HCEC 1CT (cell line): ENCODE measurements around the gene UCHL1.
"Not testable (repeated sequence)": the region's sequence is repeated elsewhere in the genome, so short reads cannot be mapped to it uniquely, and the experiment has no call there.

Experiments
- DNase-seq: peaks from one replicate; pipeline ENCODE4 v3.0.0-alpha.2; 2017

Gene UCHL1

DNA sequence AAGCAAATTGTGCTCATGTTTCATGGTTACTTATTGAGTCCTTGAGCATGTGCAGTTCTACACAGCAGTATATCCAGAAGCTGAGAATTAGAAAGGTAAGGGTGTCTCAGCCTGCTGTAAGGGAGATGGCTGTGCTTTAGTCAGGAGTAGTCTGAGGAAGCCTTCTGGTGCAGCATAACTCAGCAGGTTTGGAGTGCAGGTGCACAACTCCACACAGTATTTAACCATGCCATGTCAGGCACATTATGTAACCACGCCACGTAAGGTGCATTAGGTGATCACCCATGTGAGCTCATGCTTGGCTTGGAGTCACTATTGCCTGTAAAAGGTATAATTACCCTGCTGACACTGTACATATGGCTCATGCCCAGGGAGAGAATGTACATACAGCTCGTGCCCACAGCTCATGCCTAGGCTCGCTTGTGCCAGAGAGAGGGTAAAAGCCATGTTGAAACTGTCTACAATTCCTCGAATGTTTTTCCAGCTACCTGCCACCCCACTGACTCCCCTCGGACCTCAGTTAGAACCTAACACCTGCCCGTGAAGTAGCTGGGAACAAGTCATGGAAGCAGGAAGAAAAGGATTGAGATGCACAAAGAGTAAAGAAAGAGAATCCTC is 37.8 kb downstream of the UCHL1 start:
- no peak for DNase-seq

DNA sequence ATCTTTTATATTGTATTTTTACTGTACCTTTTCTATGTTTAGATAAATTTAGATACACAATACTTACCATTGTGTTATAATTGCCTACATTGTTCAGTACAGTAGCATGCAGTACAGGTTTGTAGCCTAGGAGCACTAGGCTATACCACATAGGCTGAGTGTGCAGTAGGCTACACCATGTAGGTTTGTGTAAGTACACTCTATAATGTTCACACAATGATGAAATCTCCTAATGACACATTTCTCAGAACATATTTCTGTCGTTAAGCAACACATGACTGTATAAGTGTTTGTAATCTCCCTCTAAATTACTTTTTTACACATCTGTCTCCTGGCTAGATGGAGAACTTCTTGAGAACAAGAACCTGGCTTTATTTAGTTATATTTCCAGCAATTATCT is 40.3 kb downstream of the UCHL1 start:
- peak; percentile 29 for DNase-seq

DNA sequence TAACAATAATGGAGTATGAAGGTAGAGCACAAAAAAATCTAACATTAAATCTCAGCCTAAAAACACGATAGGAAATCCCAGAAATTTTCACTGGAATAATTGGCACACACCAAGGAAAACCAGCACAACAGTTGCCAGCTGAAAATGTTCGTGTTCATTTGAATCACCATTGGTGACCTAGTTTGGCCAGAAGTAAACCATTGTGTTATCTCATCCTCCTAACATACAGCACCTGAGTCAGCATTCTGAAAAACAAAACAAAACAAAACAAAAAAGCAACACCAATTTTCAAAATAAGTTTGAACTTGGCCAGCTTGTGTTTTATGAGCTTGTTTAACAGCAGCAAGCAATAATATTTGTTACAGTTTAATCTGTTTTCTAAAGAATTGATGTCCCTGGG is 41.1 kb downstream of the UCHL1 start:
- no peak for DNase-seq

DNA sequence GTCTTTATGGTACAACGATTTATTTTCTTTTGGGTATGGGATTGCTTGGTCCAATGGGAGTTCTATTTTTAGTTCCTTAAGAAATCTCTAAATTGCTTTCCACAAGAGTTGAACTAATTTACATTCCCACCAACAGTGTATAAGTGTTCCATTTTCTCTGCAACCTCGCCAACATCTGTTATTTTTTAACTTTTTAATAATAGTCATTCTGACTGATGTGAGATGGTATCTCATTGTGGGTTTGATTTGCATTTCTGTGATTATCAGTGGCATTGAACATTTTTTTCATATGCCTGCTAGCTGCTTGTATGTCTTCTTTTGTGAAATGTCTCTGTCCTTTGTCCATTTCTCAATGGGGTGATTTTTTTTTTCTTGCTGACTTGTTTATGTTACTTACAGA is 42.8 kb downstream of the UCHL1 start:
- no peak for DNase-seq

DNA sequence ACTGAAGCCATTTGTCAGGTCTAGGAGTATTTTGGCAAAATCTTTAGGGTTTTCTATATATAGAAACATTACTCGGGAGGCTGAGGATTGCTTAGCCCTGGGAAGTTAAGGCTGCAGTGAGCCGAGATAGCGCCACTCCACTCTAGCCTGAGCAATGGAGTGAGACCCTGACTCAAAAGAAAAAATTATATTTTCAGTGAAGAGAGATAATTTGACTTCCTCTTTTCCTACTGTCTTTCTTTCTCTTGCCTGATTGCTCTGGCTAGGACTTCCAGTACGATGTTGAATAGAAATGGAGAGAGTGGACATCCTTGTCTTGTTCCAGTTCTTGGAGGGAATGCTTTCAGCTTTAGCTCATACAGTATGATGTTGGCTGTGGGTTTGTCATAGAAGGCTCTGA is 44.4 kb downstream of the UCHL1 start:
- DNase-seq = no peak

DNA sequence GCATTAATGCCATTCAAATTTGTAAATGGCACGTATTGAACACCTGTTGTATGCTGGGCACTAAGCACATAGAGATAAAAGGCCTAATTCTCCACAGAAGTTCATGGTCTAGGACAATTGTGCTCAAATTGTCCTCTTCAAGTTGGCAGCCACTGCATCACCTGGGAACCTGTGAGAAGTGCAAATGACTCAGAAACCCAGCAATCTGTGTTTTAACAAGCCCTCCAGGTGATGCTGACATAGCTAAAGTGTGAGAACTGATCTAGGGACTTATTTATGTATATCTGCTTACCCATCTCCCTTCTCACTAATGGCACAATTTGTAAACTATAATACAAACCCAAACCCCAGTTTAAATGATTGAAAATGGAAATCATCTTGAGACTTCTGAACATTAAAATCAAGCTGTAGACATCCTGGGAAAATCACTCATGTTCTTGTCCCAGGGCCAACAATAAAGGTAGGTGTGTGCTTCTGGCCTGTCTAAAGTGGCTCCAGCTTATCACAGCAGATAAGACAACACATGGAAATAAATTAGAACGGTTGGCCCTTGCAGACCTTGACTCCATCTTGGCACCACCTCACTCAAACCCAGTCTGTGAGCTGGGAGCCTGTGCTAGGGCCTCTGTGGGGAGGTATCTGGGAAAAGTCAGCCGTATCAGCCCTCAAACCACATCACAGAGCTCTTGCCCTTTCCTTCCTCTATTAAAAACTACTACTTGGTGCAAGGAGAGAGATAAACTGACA is 46.8 kb downstream of the UCHL1 start:
- no peak for DNase-seq

DNA sequence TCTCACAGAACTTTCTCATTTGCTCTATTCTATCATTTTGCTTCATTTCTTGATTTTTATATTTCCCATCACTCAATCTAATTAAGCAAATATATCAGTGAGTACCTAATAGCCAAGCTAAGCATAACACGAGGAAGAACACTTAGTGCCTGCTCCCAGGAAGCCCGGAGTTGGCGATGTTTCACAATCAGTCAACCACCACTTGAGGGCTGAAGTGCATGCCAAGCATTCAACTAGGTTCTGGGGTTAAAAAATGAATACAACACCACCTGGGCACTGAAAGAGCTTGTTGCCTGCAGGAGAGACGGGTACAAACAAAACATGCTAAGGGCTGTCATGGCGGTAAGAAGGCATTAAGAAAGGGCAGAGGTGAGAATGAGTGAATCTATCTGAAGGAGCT is 47.5 kb downstream of the UCHL1 start:
- DNase-seq = no peak

DNA sequence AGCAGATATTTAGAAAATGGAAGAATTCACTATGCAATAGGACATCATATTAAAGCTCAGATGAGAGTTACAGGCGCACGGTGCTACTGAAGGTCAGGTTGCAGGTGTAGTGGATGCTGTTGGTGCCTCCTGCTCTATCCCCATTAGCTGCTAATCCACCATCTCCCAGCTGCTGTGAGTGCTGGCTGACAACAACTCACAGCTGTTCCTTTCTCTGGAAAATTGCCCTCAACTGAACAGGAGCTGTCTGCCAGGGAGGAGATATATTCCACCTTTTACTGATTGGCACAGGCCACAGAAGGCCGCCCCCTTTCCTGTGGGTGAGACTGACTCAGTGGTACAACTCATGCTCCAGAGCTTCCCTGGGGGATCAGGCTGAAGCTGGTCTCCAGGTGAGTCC is 48.7 kb downstream of the UCHL1 start:
- no peak for DNase-seq

DNA sequence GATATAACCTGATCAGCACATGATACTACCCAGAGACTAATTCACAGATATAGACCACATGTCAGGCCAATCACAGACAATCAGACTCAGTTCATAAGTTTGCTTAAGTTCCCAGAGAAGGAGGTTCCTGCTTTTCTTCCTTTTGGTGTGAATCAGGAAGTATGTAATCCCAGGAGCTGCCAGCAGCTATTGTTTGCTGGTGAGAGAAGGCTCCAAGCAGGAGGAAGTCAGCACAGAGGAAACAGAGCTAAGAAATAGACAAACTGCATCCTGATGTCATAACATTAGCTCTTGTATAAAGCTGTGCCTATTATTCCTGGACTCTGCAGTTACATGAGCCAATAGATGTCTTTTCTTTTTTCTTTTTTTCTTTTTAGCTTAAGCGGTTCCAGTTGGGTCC is 50.9 kb downstream of the UCHL1 start:
- no peak for DNase-seq

DNA sequence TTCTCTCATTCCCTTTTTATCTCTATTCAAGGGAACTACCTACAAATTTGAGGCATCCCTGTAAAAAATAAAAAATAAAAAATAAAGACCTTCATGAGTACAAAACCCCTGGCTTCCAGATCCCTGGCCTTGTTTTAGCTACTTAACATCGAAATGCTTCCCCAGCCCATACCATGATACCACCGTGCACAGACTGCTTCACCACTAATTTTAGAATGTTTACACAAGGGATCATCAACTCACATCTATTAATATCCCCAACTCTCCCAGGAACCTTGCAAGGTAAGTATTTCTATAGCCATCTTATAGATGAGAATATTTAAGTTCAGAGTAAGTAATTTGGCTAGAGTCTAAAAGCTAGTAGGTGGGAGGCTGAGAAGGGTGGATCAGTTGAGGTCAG is 51.7 kb downstream of the UCHL1 start:
- no peak for DNase-seq

DNA sequence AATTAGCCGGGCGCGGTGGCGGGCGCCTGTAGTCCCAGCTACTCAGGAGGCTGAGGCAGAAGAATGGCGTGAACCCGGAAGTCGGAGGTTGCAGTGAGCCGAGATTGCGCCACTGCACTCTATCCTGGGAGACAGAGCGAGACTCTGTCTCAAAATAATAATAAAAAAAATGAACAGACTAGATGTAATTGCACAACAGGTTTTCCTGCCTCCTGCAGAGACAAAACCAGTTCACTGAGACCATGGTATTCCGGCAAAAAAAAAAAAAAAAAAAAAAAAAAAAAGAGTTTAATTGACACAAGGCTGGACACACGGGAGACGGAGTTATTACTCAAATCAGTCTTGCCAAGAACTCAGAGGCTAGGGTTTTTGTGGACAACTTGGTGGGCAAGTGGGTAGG is 58.7 kb downstream of the UCHL1 start:
- not testable (repeated sequence) for DNase-seq

DNA sequence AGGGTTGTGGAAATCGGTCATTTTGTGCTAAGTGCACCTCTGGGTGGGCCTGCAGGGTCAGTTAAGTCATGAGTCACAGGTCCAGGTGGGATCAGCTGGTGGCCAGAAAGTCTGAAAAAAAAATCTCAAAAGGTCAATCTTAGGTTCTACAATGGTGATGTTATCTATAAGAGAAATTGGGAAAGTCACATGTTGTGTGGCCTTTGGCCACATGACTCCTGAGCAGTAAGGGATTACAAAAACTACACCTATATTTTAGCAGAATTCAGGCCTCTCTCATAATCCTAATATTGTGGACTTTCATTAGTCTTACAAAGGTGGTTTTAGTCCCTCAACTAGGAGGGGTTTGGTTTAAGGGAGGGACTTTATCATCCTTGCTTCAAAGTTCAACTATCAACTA is 59.1 kb downstream of the UCHL1 start:
- no peak for DNase-seq
